Measurements from ENCODE around the gene CASKIN2. TPM values are rescaled to one million over a fixed set of nuclear protein-coding genes. Genes with fewer than 3 reads are reported as not detected.

Gene CASKIN2
- total and polyA plus RNA-seq, 3 donors from 2014 or later, result 15.6 to 22.6 (median 16.9) TPM

GRCh38 chr17:75548813-75549212, 33.5 kb upstream of the CASKIN2 start:
- H3K4me1 ChIP-seq, result no peaks in the 10 kb centered on the region
- no peak overlapping the region for H3K27ac ChIP-seq
- TF ChIP-seq POLR2A (IDR thresholded peaks at IDR 0.05) (no peak), CTCF (IDR thresholded peaks at IDR 0.05) (no peak)
- H3K9me3 ChIP-seq, result no peaks in the 10 kb centered on the region
- no peak for DNase-seq
- H3K4me3 ChIP-seq, result no peak overlapping the region
- WGBS, 2 donors, result 89 to 93% methylated on average over 5 of the region's 5 CpGs
- H3K36me3 ChIP-seq (ENCODE audit: low read depth, missing control alignments), result no peaks in the 10 kb centered on the region
- H3K27me3 ChIP-seq, result no peaks in the 10 kb centered on the region
- intact Hi-C loops (cut with DNase I; ENCODE audit: low total_unique reads), result no loop called here

- Histone ChIP-seq H3K27ac (no peak overlapping the region), H3K27me3 (no peaks in the 10 kb centered on the region), H3K36me3 (ENCODE audit: low read depth, missing control alignments) (no peaks in the 10 kb centered on the region), H3K9me3 (no peaks in the 10 kb centered on the region), H3K4me1 (no peaks in the 10 kb centered on the region), H3K4me3 (no peak overlapping the region)
- 92 to 93% methylated on average over 3 to 9 of the region's 9 CpGs for WGBS, 2 donors
- intact Hi-C loops (cut with DNase I; ENCODE audit: low total_unique reads), result no loop called here
- DNase-seq, result no peak
- TF ChIP-seq POLR2A (IDR thresholded peaks at IDR 0.05) (no peak), CTCF (IDR thresholded peaks at IDR 0.05) (no peak)
Observed at GRCh38 chr17:75547091-75547490, 31.8 kb upstream of the CASKIN2 start.

- WGBS, 2 donors, result 70 to 72% methylated on average over 13 of the region's 13 CpGs
- DNase-seq, result no peak
- H3K4me1 ChIP-seq, result no peaks in the 10 kb centered on the region
- TF ChIP-seq POLR2A (IDR thresholded peaks at IDR 0.05) (no peak), CTCF (IDR thresholded peaks at IDR 0.05) (no peak)
- intact Hi-C loops (cut with DNase I; ENCODE audit: low total_unique reads), result no loop called here
- no peaks in the 10 kb centered on the region for H3K9me3 ChIP-seq
- H3K4me3 ChIP-seq, result no peak overlapping the region
- no peaks in the 10 kb centered on the region for H3K36me3 ChIP-seq (ENCODE audit: low read depth, missing control alignments)
- H3K27ac ChIP-seq, result no peak overlapping the region
- no peaks in the 10 kb centered on the region for H3K27me3 ChIP-seq
Observed at GRCh38 chr17:75546181-75546580, 30.8 kb upstream of the CASKIN2 start.

GRCh38 chr17:75544250-75544649, 28.9 kb upstream of the CASKIN2 start:
- Histone ChIP-seq H3K27me3 (no peaks in the 10 kb centered on the region), H3K27ac (no peak overlapping the region), H3K4me3 (no peak overlapping the region), H3K4me1 (no peaks in the 10 kb centered on the region), H3K9me3 (no peaks in the 10 kb centered on the region), H3K36me3 (ENCODE audit: low read depth, missing control alignments) (no peaks in the 10 kb centered on the region)
- DNase-seq, result no peak
- intact Hi-C loops (cut with DNase I; ENCODE audit: low total_unique reads), result no loop called here
- 88 to 92% methylated on average over 8 of the region's 8 CpGs for WGBS, 2 donors
- TF ChIP-seq POLR2A (IDR thresholded peaks at IDR 0.05) (no peak), CTCF (IDR thresholded peaks at IDR 0.05) (no peak)

GRCh38 chr17:75542728-75543336, 27.5 kb upstream of the CASKIN2 start:
- Histone ChIP-seq H3K4me1 (no peaks in the 10 kb centered on the region), H3K27ac (no peak overlapping the region)

More at GRCh38 chr17:75542728-75543336, 27.5 kb upstream of the CASKIN2 start:
- Histone ChIP-seq H3K9me3 (no peaks in the 10 kb centered on the region), H3K4me3 (no peak overlapping the region), H3K36me3 (ENCODE audit: low read depth, missing control alignments) (no peaks in the 10 kb centered on the region), H3K27me3 (no peaks in the 10 kb centered on the region)
- 85 to 89% methylated on average over 8 to 14 of the region's 15 CpGs for WGBS, 2 donors
- DNase-seq, result no peak
- intact Hi-C loops (cut with DNase I; ENCODE audit: low total_unique reads), result no loop called here
- TF ChIP-seq CTCF (IDR thresholded peaks at IDR 0.05), result no peak
- TF ChIP-seq POLR2A (IDR thresholded peaks at IDR 0.05), result no peak
